Measurements from ENCODE around the gene WDFY3. TPM values are rescaled to one million over a fixed set of nuclear protein-coding genes. Genes with fewer than 3 reads are reported as not detected.
A peak's percentile ranks its signal among the peaks of the same experiment; 100 is the strongest.

WDFY3 gene
- total and polyA plus RNA-seq, 7 donors: 3.2 to 54.2 (median 38.2) TPM

DNA sequence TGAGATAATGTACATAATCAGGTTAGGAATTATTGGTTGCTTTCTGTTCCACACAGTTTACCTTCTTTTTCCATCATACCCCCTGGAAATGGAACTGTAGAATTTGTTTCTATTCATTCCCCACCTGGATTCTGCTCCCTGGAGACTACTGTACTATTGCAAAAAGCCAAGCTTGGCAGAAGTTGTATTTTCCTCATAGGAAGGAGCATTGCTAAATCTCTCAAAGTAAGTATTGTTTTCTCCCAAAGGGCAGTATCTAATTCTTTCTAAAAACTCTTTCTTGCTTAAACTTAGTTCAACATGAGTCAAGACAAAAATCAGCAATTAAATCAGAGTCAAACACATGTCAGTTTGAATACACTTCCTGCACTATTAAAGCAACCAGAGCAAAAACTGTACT lies 247.4 kb downstream of the WDFY3 start:
- DNase-seq: no peak
- Histone ChIP-seq H3K4me1 (no peaks in the 10 kb centered on the region), H3K4me3 (no peak overlapping the region), H3K27me3 (ENCODE audit: insufficient read depth in 3 of 3, low read length in 2 of 3) (no peaks in the 10 kb centered on the region), H3K27ac (no peak overlapping the region), H3K36me3 (ENCODE audit: insufficient read depth in 1 of 2, low read depth in 1 of 2) (peaks cover 0 to 98% of the 10 kb centered on the region in 2 donors), H3K9me3 (no peaks in the 10 kb centered on the region)
- peak in 1 of 4 donors; percentile 50 for ATAC-seq
- intact Hi-C loops (cut with DNase I): no loop called here
- TF ChIP-seq, protein P1, sequence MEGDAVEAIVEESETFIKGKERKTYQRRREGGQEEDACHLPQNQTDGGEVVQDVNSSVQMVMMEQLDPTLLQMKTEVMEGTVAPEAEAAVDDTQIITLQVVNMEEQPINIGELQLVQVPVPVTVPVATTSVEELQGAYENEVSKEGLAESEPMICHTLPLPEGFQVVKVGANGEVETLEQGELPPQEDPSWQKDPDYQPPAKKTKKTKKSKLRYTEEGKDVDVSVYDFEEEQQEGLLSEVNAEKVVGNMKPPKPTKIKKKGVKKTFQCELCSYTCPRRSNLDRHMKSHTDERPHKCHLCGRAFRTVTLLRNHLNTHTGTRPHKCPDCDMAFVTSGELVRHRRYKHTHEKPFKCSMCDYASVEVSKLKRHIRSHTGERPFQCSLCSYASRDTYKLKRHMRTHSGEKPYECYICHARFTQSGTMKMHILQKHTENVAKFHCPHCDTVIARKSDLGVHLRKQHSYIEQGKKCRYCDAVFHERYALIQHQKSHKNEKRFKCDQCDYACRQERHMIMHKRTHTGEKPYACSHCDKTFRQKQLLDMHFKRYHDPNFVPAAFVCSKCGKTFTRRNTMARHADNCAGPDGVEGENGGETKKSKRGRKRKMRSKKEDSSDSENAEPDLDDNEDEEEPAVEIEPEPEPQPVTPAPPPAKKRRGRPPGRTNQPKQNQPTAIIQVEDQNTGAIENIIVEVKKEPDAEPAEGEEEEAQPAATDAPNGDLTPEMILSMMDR (IDR thresholded peaks at IDR 0.05): no peak

DNA sequence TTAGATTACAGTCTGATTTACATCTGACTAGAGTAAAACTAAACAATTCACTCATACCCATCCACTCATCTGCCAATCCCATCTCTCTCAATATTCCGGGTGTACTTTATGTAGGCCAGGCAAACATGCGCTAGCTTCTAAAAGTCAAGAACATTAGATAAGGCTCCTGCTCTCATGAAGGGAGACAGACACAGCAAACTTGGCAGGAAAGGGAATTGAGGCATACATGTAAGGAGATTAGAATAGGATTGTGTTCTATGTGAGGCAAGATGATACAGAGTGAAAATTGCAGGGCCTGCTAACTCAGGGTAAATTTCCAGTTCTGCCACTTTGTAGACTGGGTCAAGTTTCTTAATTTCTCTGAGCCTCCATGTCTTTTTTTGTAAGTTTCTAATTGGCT lies 247.8 kb downstream of the WDFY3 start:
- Histone ChIP-seq H3K9me3 (no peaks in the 10 kb centered on the region), H3K36me3 (ENCODE audit: insufficient read depth in 1 of 2, low read depth in 1 of 2) (peaks cover 0 to 98% of the 10 kb centered on the region in 2 donors), H3K27me3 (ENCODE audit: insufficient read depth in 3 of 3, low read length in 2 of 3) (no peaks in the 10 kb centered on the region), H3K4me3 (no peak overlapping the region), H3K4me1 (no peaks in the 10 kb centered on the region), H3K27ac (no peak overlapping the region)
- DNase-seq (no peak), ATAC-seq (no peak)
- TF ChIP-seq, protein P1 (IDR thresholded peaks at IDR 0.05): no peak
- intact Hi-C loops (cut with DNase I): no loop called here
- WGBS, 3 donors: 94 to 99% (median 95%) methylated on average over 2 of the region's 2 CpGs

DNA sequence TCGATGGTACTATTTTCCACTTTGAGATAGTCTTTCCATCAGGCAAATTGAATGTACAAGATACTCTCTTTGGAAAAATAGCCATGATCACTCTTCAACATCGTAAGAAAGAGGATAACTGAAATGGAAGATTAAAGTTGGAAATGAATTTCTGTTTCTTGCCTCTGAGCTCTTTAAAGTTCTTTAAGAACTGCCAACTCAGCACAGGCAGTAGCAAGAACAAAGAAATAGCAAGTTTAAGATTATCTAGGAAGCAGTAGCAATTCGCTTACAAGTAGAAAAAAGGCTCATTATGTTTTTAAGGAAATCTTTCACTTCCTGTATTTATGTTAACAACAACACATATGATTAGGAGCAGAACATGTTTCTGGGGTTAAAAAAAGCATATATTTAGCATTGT lies 255.9 kb downstream of the WDFY3 start:
- Histone ChIP-seq H3K36me3 (ENCODE audit: insufficient read depth in 1 of 2, low read depth in 1 of 2) (peaks cover 5 to 99% of the 10 kb centered on the region in 2 donors), H3K9me3 (no peaks in the 10 kb centered on the region), H3K27me3 (ENCODE audit: insufficient read depth in 3 of 3, low read length in 2 of 3) (no peaks in the 10 kb centered on the region), H3K4me3 (no peak overlapping the region), H3K4me1 (no peaks in the 10 kb centered on the region), H3K27ac (no peak overlapping the region)
- ATAC-seq (no peak), DNase-seq (no peak)
- TF ChIP-seq, protein P1 (IDR thresholded peaks at IDR 0.05): no peak
- intact Hi-C loops (cut with DNase I): no loop called here
- whole genome bisulfite sequencing, 3 donors: 88 to 90% (median 89%) methylated on average over 3 of the region's 3 CpGs

DNA sequence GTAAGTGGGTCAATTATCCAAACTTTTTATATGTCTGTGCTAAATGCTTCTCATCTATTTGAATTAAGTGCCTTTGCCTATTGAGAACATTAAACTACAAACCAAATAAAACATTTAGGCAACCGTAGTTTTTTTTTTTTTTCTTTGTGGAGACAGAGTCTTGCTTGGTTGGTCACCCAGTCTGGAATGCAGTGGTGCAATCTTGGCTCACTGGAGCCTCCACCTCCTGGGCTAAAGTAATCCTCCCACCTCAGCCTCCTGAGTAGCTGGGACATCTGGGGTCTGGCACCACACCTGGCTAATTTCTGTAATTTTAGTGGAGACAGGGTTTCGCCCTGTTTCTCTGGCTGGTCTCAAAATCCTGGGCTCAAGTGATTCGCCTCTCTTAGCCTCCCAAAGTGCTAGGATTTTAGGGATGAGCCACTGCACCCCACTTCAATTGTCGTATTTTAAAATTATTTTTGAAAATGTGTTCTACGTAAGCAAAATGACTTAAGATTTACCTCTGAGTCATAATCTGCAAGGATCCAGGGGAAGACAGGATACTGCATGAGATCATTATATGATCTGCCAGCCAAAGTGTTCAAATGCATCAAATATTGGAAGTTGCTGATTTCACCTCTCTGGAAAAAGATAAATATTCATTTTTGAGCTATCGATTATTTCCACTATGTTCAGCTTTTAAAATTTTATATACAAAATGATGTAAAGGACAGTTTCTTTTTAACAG lies 257.9 kb downstream of the WDFY3 start:
- no peaks in the 10 kb centered on the region for H3K4me1 ChIP-seq
- H3K27me3 ChIP-seq (ENCODE audit: insufficient read depth in 3 of 3, low read length in 2 of 3): no peaks in the 10 kb centered on the region
- no peak overlapping the region for H3K4me3 ChIP-seq
- no peak overlapping the region for H3K27ac ChIP-seq
- no peak for DNase-seq
- no peak for ATAC-seq
- H3K36me3 ChIP-seq (ENCODE audit: insufficient read depth in 1 of 2, low read depth in 1 of 2): peaks cover 5 to 99% of the 10 kb centered on the region in 2 donors
- TF ChIP-seq, protein P1 (IDR thresholded peaks at IDR 0.05): no peak
- WGBS, 3 donors: 95 to 97% (median 97%) methylated on average over 6 of the region's 6 CpGs
- intact Hi-C loops (cut with DNase I): no loop called here
- no peaks in the 10 kb centered on the region for H3K9me3 ChIP-seq

DNA sequence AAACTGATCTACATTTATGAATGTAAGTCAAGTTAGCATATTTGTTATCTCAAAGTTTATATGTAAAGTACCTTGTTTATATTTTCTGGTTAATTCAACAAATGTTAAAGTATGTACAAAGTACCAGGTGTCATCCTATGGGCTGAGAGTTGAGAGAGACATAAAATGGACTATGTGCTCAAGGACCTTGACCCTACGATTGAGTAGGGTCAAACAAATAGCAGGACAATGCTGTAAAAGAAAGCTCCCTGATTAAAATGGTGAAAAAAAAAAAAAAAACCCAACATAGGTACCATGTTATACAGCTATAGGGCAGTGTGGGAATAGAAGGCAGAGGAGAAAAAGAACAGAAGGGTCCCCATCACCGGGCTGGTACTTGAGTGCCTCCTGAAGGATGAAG lies 260.2 kb downstream of the WDFY3 start:
- no peak overlapping the region for H3K27ac ChIP-seq
- TF ChIP-seq, protein P1 (IDR thresholded peaks at IDR 0.05): no peak

More for the DNA sequence above, 260.2 kb downstream of the WDFY3 start:
- no peak overlapping the region for H3K4me3 ChIP-seq
- no peaks in the 10 kb centered on the region for H3K27me3 ChIP-seq (ENCODE audit: insufficient read depth in 3 of 3, low read length in 2 of 3)
- H3K36me3 ChIP-seq (ENCODE audit: insufficient read depth in 1 of 2, low read depth in 1 of 2): peaks cover 5 to 99% of the 10 kb centered on the region in 2 donors
- no peak for DNase-seq
- WGBS, 3 donors: 93 to 98% (median 96%) methylated on average over 2 of the region's 2 CpGs
- H3K9me3 ChIP-seq: no peaks in the 10 kb centered on the region
- intact Hi-C loops (cut with DNase I): no loop called here
- no peak for ATAC-seq
- no peaks in the 10 kb centered on the region for H3K4me1 ChIP-seq

Data from psoas muscle (tissue), 8 donors.